ENCODE data around the gene PARD3B. TPM values are rescaled to one million over a fixed set of nuclear protein-coding genes. Genes with fewer than 3 reads are reported as not detected.

PARD3B gene
- polyA plus RNA-seq, 6 donors from 2014 or later: not detected

GRCh38 chr2:204663816-204664425 is 118.6 kb downstream of the PARD3B start:
- DNase-seq: no peak
- ATAC-seq (ENCODE audit: low read depth in 2 of 2): no peak
- no peak overlapping the region for H3K4me3 Mint-ChIP-seq
- no peaks in the 10 kb centered on the region for H3K36me3 Mint-ChIP-seq
- H3K9me3 Mint-ChIP-seq: no peaks in the 10 kb centered on the region
- no peaks in the 10 kb centered on the region for H3K4me1 Mint-ChIP-seq
- no peaks in the 10 kb centered on the region for H3K27me3 Mint-ChIP-seq
- H3K27ac Mint-ChIP-seq: no peak overlapping the region

DNA sequence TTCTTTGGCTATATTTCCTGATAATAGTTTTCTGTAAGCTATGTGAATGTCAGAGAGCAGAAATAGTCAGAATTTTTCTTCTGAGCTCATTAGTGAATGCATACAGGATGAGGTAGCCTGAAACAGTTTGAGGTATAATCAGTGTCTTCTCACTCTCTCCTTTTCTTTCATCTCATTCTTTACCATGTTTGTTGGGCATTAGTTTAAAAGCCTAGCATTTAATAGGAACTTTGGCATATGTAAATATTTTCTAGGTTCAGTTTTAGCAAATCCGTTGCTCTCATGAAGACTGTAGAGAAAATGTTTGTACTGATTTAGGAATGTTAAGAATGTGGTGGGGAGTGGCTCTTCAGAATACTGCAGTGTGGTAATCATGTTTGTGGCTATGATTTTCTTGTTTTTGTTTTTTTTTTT is 119.4 kb downstream of the PARD3B start:
- no peaks in the 10 kb centered on the region for H3K36me3 Mint-ChIP-seq
- ATAC-seq (ENCODE audit: low read depth in 2 of 2): no peak
- DNase-seq: no peak
- no peak overlapping the region for H3K27ac Mint-ChIP-seq
- no peaks in the 10 kb centered on the region for H3K9me3 Mint-ChIP-seq
- no peaks in the 10 kb centered on the region for H3K27me3 Mint-ChIP-seq
- H3K4me1 Mint-ChIP-seq: no peaks in the 10 kb centered on the region
- no peak overlapping the region for H3K4me3 Mint-ChIP-seq

- Mint-ChIP-seq H3K4me1 (no peaks in the 10 kb centered on the region), H3K9me3 (no peaks in the 10 kb centered on the region), H3K27ac (no peak overlapping the region), H3K27me3 (no peaks in the 10 kb centered on the region), H3K36me3 (no peaks in the 10 kb centered on the region), H3K4me3 (no peak overlapping the region)
- DNase-seq: no peak
- no peak for ATAC-seq (ENCODE audit: low read depth in 2 of 2)
Observed at GRCh38 chr2:204665207-204665606, 119.9 kb downstream of the PARD3B start.

DNA sequence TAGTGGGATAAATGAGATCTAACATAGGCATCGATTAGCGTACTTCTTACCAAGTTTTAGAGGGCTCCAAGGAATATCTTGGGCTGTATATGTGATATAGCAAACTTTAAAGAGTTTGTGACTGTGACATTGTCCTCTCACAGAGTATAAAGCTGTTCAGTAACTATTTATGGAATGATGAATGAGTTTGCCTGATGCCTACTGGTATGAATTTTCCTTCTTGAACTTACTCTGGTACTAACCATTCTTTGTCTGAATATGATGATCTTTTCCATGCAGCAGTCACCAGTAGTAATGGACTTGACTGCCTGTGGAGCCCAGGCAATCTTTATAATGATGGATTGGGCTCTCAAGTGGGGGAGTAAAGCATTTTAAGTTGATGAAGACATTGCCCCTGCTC is 120.5 kb downstream of the PARD3B start:
- no peaks in the 10 kb centered on the region for H3K27me3 Mint-ChIP-seq
- DNase-seq: no peak
- no peak overlapping the region for H3K4me3 Mint-ChIP-seq
- no peaks in the 10 kb centered on the region for H3K36me3 Mint-ChIP-seq
- H3K9me3 Mint-ChIP-seq: no peaks in the 10 kb centered on the region
- no peaks in the 10 kb centered on the region for H3K4me1 Mint-ChIP-seq
- ATAC-seq (ENCODE audit: low read depth in 2 of 2): no peak
- H3K27ac Mint-ChIP-seq: no peak overlapping the region

- no peak overlapping the region for H3K4me3 Mint-ChIP-seq
- H3K4me1 Mint-ChIP-seq: no peaks in the 10 kb centered on the region
- no peaks in the 10 kb centered on the region for H3K27me3 Mint-ChIP-seq
Observed at GRCh38 chr2:204667990-204668389, 122.7 kb downstream of the PARD3B start.

GRCh38 chr2:204669382-204669781 is 124.1 kb downstream of the PARD3B start:
- DNase-seq: no peak
- no peaks in the 10 kb centered on the region for H3K27me3 Mint-ChIP-seq
- H3K4me3 Mint-ChIP-seq: no peak overlapping the region
- H3K27ac Mint-ChIP-seq: no peak overlapping the region
- no peaks in the 10 kb centered on the region for H3K36me3 Mint-ChIP-seq
- no peak for ATAC-seq (ENCODE audit: low read depth in 2 of 2)
- no peaks in the 10 kb centered on the region for H3K4me1 Mint-ChIP-seq
- peaks cover 0 to 2% (median 0%) of the 10 kb centered on the region in 7 donors for H3K9me3 Mint-ChIP-seq

More at GRCh38 chr2:204667990-204668389, 122.7 kb downstream of the PARD3B start:
- H3K9me3 Mint-ChIP-seq: peaks cover 0 to 2% (median 0%) of the 10 kb centered on the region in 7 donors
- H3K36me3 Mint-ChIP-seq: no peaks in the 10 kb centered on the region
- H3K27ac Mint-ChIP-seq: no peak overlapping the region
- ATAC-seq (ENCODE audit: low read depth in 2 of 2) (no peak), DNase-seq (no peak)

GRCh38 chr2:204670124-204670523 is 124.8 kb downstream of the PARD3B start:
- ATAC-seq (ENCODE audit: low read depth in 2 of 2): no peak
- Mint-ChIP-seq H3K9me3 (peaks cover 0 to 2% (median 0%) of the 10 kb centered on the region in 7 donors), H3K27me3 (no peaks in the 10 kb centered on the region), H3K36me3 (no peaks in the 10 kb centered on the region), H3K4me1 (no peaks in the 10 kb centered on the region), H3K4me3 (no peak overlapping the region), H3K27ac (no peak overlapping the region)
- DNase-seq: no peak

DNA sequence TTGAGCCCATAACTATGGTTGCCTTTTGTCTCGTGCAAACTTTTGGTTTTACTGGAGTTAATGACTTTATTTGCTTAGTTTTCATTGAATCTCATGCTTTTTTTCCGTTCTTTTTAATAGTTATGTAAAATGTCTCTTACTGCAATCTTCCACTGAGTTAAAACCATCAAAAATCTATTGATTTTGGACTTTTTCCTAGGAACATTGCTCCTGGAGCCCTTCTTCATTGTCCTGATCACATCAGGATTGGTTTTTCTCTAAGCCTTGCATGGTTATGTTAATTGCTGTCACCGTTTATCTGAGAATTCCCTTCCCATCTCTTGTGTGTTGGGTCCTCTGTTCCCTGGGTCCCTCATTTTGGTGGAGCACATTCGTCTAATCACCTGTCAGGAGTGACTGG is 125.5 kb downstream of the PARD3B start:
- no peaks in the 10 kb centered on the region for H3K4me1 Mint-ChIP-seq
- H3K9me3 Mint-ChIP-seq: peaks cover 0 to 2% (median 0%) of the 10 kb centered on the region in 7 donors
- no peak for DNase-seq
- H3K36me3 Mint-ChIP-seq: no peaks in the 10 kb centered on the region
- ATAC-seq (ENCODE audit: low read depth in 2 of 2): no peak
- no peak overlapping the region for H3K27ac Mint-ChIP-seq
- H3K27me3 Mint-ChIP-seq: no peaks in the 10 kb centered on the region
- H3K4me3 Mint-ChIP-seq: no peak overlapping the region

DNA sequence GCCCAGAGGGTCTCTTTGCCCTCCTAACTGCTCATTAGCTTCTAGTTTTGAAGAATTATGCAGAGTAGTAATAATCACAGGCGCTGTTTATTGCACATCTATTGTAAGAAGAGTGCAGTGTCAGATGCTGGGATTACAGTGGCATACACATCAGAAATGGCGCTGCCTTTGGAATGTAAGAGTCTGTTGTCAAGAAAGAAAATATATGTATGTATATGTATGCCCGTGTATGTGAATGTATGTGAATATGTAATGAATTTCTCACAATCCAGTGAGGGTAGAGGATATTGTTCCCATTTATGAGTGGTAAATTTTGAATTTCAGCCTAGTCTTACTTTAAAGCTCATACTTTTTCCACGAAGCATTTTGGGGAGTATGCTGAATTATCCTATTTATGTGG is 127.5 kb downstream of the PARD3B start:
- DNase-seq: no peak
- H3K4me1 Mint-ChIP-seq: no peaks in the 10 kb centered on the region

GRCh38 chr2:204673877-204674276 is 128.6 kb downstream of the PARD3B start:
- no peaks in the 10 kb centered on the region for H3K4me1 Mint-ChIP-seq
- no peak overlapping the region for H3K27ac Mint-ChIP-seq
- H3K9me3 Mint-ChIP-seq: peaks cover 0 to 2% (median 0%) of the 10 kb centered on the region in 7 donors
- no peak overlapping the region for H3K4me3 Mint-ChIP-seq
- no peak for DNase-seq
- no peaks in the 10 kb centered on the region for H3K36me3 Mint-ChIP-seq
- no peak for ATAC-seq (ENCODE audit: low read depth in 2 of 2)
- no peaks in the 10 kb centered on the region for H3K27me3 Mint-ChIP-seq

More for the DNA sequence above, 127.5 kb downstream of the PARD3B start:
- H3K27ac Mint-ChIP-seq: no peak overlapping the region
- H3K4me3 Mint-ChIP-seq: no peak overlapping the region
- no peak for ATAC-seq (ENCODE audit: low read depth in 2 of 2)
- H3K36me3 Mint-ChIP-seq: no peaks in the 10 kb centered on the region
- no peaks in the 10 kb centered on the region for H3K27me3 Mint-ChIP-seq
- H3K9me3 Mint-ChIP-seq: peaks cover 0 to 2% (median 0%) of the 10 kb centered on the region in 7 donors

- ATAC-seq (ENCODE audit: low read depth in 2 of 2) (no peak), DNase-seq (no peak)
- H3K27me3 Mint-ChIP-seq: no peaks in the 10 kb centered on the region
- H3K9me3 Mint-ChIP-seq: peaks cover 0 to 2% (median 0%) of the 10 kb centered on the region in 7 donors
- no peak overlapping the region for H3K27ac Mint-ChIP-seq
- H3K4me3 Mint-ChIP-seq: no peak overlapping the region
- H3K36me3 Mint-ChIP-seq: no peaks in the 10 kb centered on the region
- H3K4me1 Mint-ChIP-seq: no peaks in the 10 kb centered on the region
Observed at GRCh38 chr2:204678031-204678430, 132.8 kb downstream of the PARD3B start.

GRCh38 chr2:204680576-204680975 is 135.3 kb downstream of the PARD3B start:
- H3K9me3 Mint-ChIP-seq: peaks cover 0 to 2% (median 0%) of the 10 kb centered on the region in 7 donors
- no peaks in the 10 kb centered on the region for H3K36me3 Mint-ChIP-seq
- H3K27ac Mint-ChIP-seq: no peak overlapping the region
- ATAC-seq (ENCODE audit: low read depth in 2 of 2) (no peak), DNase-seq (no peak)
- H3K4me1 Mint-ChIP-seq: no peaks in the 10 kb centered on the region
- no peak overlapping the region for H3K4me3 Mint-ChIP-seq
- H3K27me3 Mint-ChIP-seq: no peaks in the 10 kb centered on the region

DNA sequence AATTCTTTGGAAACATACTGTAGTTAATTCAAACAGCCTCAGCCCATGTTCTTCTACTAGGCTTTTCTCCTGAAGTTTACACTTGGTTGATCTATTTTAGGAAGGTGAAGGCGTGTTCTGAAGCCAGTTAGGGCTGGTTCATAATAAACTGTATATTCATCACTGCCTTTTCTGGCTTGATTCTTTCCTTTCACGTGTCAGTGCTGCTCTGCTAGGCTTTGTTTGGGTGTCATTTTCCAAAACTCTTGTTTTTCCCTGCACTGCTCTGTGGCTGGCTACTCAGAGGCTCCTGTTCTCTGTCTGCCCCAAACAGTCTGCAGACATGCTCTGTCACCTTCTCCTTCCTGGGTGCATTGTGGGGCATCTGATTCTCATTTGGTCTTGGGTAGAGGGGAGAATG is 136.1 kb downstream of the PARD3B start:
- H3K9me3 Mint-ChIP-seq: peaks cover 0 to 2% (median 0%) of the 10 kb centered on the region in 7 donors
- no peak overlapping the region for H3K4me3 Mint-ChIP-seq
- H3K4me1 Mint-ChIP-seq: no peaks in the 10 kb centered on the region
- ATAC-seq (ENCODE audit: low read depth in 2 of 2) (no peak), DNase-seq (no peak)
- no peak overlapping the region for H3K27ac Mint-ChIP-seq
- H3K36me3 Mint-ChIP-seq: no peaks in the 10 kb centered on the region
- no peaks in the 10 kb centered on the region for H3K27me3 Mint-ChIP-seq

- DNase-seq (no peak), ATAC-seq (ENCODE audit: low read depth in 2 of 2) (no peak)
- no peaks in the 10 kb centered on the region for H3K36me3 Mint-ChIP-seq
- H3K4me3 Mint-ChIP-seq: no peak overlapping the region
- H3K4me1 Mint-ChIP-seq: no peaks in the 10 kb centered on the region
- H3K27ac Mint-ChIP-seq: no peak overlapping the region
- peaks cover 0 to 2% (median 0%) of the 10 kb centered on the region in 7 donors for H3K9me3 Mint-ChIP-seq
- no peaks in the 10 kb centered on the region for H3K27me3 Mint-ChIP-seq
Observed at GRCh38 chr2:204683384-204683783, 138.1 kb downstream of the PARD3B start.

- no peaks in the 10 kb centered on the region for H3K27me3 Mint-ChIP-seq
Observed at GRCh38 chr2:204686406-204686805, 141.1 kb downstream of the PARD3B start.

More at GRCh38 chr2:204686406-204686805, 141.1 kb downstream of the PARD3B start:
- no peak for ATAC-seq (ENCODE audit: low read depth in 2 of 2)
- no peak for DNase-seq
- Mint-ChIP-seq H3K9me3 (no peaks in the 10 kb centered on the region), H3K27ac (no peak overlapping the region), H3K36me3 (no peaks in the 10 kb centered on the region), H3K4me1 (no peaks in the 10 kb centered on the region), H3K4me3 (no peak overlapping the region)
